ENCODE data around the gene TAF11.
"Not testable (repeated sequence)": the region's sequence is repeated elsewhere in the genome, so short reads cannot be mapped to it uniquely, and the experiment has no call there.

Gene TAF11

GRCh38 chr6:34904990-34905613 is 17.3 kb upstream of the TAF11 start:
- DNase-seq = no peak

DNA sequence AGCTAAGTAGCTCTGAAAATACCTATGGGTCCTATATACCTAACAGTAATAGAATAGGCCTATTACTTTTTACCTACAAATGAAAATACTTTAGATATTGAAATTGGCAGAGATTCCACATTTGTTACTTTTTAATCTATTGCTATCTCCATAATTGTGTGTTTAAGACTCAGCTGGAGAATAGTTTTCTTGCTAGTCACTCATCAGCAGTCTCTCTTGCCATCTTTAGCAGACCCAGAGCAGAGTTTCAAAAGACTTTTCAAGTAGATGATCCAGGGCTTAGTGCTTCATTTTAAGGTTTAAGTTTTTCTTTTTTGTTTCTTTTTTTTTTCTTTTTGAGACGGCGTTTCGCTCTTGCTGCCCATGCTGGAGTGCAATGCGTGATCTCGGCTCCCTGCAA is 14.1 kb upstream of the TAF11 start:
- DNase-seq = no peak

- DNase-seq = no peak
Measured at GRCh38 chr6:34900321-34901031, 12.6 kb upstream of the TAF11 start.

- not testable (repeated sequence) for DNase-seq
Measured at GRCh38 chr6:34899748-34900147, 11.9 kb upstream of the TAF11 start.

GRCh38 chr6:34897716-34898115 is 9.9 kb upstream of the TAF11 start:
- no peak for DNase-seq

DNA sequence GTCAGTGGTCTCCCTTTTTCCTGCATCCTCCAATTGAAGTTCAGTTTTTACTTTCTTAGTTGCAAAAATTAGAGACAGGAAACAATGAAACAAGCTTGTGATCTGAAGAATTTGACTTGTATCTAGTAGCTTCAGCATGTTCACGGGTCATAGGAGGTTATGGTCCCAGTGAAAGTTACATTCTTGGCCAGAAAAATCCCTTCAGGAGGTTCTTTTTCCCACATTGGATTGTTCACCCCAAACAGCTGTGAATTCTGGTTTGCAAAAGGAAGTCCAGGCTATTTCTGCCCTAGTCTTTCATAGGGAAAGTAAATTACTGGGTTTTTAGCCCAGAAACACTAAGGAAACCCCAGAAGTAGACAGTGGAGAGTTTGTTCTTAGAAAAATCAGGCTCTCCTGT is 9.3 kb upstream of the TAF11 start:
- DNase-seq = no peak

DNA sequence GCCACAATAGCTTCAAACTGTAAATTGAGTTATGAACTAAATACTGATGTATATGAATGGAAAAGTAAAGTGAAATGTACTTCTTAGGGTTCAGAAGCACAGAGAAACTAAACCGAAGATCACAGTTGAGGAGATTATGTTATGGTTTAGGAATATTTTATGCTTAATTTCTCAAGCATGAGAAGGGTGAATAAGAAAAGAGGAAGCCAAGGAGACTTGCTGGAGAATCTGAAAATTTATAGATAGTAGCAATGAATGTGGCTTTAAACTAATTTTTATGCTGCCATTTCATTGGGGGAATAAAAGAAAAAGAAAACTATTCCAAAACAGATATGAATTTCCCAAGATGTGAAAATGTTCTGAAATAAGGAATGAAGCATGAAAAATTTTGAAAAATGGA is 6.9 kb upstream of the TAF11 start:
- no peak for DNase-seq

DNA sequence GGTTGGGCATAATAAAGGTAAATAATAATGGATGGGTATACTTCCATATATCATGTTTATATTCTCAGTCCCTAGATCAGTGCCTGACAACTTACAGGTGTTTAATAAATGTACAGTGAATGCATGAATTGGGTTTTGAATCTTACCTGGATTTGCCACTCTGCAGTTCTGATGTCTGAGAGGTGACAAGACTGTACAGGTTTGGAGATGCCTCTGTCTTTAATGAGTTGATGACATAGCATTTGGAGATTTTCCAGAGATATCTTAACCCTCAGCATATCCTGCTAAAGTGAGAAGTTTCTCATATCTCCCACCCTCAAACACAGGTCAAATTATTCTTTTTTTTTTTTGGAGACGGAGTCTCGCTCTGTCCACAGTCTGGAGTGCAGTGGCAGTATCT is 3.5 kb upstream of the TAF11 start:
- peak; percentile 13 for DNase-seq

DNA sequence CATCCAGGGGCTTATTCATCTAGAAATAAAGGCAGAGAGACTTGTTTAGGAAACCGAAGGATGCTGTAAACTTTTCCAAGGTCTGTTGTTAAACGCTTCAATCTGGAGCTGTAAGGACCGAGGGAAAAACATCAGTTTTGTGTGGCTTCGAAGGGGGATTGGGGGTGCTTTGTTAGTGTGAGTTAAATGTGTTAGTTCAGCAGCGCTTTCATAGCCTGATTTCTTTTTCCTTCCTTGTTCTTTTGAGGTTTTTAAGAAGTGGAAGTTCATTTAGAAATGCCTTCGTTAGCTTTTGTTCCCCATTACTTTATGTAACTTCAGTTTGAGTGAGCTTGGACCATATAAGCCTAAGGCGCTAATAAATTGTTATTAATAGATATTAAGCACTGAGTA is 2.7 kb upstream of the TAF11 start:
- DNase-seq = no peak

DNA sequence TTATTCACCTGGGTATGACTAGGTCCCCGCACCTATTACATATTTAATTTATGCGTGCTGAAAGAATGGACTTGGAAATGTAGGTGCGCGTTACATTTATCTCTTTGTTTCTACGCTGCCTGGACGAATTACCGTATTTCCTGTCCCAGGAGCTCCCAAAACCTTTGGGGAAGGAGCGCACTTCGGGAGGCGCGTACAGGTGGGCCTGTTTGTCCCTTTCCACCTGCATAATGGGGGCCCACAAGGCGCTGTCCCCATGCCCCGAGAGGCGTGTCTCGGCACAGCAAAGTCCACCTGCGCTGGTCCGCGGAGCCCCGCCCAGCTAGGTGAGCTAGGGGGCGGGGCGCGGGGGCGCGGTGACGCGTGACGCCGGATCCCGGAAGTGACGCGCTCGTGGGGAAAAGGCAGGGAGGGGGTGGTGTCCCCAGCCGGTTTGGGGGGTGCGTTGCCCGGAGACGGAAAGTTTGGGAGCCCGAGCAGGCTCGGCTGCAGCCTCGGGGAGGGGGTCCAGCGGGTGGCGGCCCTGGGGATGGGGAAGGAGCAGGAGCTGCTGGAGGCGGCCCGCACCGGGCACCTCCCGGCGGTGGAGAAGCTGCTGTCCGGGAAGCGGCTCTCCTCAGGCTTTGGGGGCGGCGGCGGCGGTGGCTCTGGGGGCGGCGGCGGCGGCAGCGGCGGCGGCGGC is 1.2 kb upstream of the TAF11 start, which contains the start of gene ANKS1A:
TSS of gene ANKS1A (plus strand) at position 382 of the 682 bp plus-strand sequence. CDS start at position 530, 148 bp downstream.
- peak; percentile 94 for DNase-seq

DNA sequence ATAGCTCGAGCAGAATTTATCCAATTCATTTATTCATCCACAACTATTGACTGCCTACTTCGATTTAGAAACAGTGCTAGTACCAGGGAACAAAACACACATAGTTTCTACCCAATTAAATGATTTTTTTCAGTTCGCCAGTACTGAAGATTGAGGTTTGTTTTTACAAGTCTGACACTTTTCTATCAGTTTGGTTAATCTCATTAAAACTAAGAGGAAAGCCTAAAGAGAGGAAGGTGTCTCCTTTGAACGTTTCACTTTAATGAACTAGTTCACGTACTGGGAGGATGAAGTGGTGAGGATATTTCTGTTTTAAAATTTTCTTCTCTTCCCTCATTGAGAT is 643 bp upstream of the TAF11 start:
- DNase-seq = no peak

GRCh38 chr6:34885837-34886236 is 2.0 kb downstream of the TAF11 start:
- not testable (repeated sequence) for DNase-seq

DNA sequence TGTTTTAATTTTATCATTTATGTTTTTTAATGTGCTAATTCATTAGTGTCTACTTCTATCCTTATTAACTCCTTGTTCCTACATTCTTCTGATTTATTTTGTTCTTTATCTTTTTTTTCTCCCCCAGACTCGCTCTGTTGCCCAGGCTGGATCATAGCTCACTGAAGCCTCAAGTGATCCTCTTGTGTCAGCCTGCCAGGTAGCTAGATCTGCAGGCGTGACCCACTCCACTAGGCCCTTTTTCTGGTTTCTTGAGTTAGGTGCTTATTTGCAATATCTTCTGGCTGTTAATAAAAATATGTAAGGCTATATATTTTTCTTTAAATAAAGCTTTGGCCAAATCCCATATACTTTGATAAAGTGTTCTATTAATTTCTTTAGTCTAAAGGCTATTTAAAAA is 2.8 kb downstream of the TAF11 start:
- DNase-seq = no peak

- DNase-seq = not testable (repeated sequence)
Measured at GRCh38 chr6:34884073-34884472, 3.8 kb downstream of the TAF11 start.

DNA sequence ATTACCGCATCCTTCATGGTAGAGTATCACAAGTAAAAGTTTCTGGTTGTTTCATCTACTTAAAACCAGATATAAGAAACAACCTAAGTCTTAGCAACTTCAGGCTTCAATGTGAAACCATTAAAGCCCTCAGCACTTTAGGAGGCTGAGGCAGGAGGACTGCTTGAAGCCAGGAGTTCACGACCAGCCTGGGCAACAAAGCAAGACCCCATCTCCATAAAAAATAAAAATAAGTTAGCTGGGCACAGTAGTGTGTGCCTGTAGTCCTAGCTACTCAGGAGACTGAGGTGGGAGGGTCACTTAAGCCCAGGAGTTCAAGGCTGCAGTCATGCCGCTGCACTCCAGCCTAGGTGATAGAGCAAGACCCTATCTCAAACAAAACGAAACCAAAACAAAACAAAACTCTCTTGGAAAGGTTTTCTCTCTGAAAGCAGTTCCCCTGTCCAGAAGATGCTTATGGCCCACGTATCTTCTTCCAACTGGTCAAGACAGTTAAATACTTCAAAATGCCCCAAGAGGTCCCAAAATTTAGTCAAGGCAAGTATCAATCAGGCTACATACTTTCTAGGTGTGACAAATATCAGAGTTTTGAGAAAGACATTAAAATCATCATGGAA is 9.9 kb downstream of the TAF11 start:
- DNase-seq = no peak

- DNase-seq = no peak
Measured at GRCh38 chr6:34877259-34877658, 10.6 kb downstream of the TAF11 start.

DNA sequence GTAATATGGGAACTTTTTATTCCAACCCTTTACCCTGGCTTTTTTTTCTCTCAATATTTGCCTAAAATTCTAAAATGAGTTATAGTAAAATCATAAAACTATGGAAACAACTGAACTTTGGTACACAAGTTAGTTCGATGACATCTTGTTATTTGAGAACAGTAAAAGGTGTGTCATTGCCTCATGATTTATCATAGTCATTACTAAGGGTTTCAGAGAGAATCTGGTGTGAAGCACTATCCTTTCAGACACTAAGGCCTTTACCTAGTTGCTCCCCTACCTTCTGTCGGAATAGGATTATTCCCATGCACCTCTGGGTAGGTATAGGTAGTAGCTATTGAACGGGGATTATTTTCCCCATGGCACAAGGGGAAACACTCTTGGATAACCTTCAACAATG is 11.4 kb downstream of the TAF11 start:
- no peak for DNase-seq

GRCh38 chr6:34875292-34876213 is 12.3 kb downstream of the TAF11 start:
- no peak for DNase-seq

- DNase-seq = no peak
Measured at GRCh38 chr6:34872332-34872731, 15.5 kb downstream of the TAF11 start.

DNA sequence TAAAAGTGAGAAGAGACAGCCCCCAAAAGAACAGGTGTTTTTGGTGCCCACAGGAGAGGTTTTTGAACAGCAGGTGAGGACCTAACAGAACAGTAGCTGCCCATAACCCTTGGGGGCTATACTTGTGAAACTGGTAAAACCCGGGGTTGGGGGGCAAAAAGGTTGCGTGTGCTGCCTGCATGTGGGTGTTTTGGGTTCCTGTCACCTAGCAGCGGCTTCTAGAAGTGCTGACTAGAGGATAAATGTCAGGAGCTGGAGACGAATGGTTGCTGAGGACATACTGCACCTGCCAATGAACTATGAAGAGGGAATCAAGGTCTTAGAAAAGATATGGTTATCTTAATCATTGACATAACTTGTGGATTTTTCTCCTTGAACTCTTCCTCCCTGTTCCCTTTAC is 16.0 kb downstream of the TAF11 start:
- DNase-seq = no peak

GRCh38 chr6:34867484-34867883 is 20.4 kb downstream of the TAF11 start:
- no peak for DNase-seq

GRCh38 chr6:34866509-34866908 is 21.3 kb downstream of the TAF11 start:
- no peak for DNase-seq

- DNase-seq = no peak
Measured at GRCh38 chr6:34865107-34865506, 22.7 kb downstream of the TAF11 start.
